Hepatocyte (in vitro differentiated cells): ENCODE measurements around the gene ACTR3. TPM values are rescaled to one million over a fixed set of nuclear protein-coding genes. Genes with fewer than 3 reads are reported as not detected.

Experiments used
- DNase-seq: peaks from one replicate; pipeline ENCODE4 v3.0.0-alpha.2; 2016; ENCODE audit warnings: low spot score
- H2AFZ ChIP-seq: fragments of 200-600 bp; sonication (generic); 2 replicates; pipeline ENCODE4 v1.6.0; 2016; ENCODE audit warnings: antibody characterized with exemption, mild to moderate bottlenecking
- H3K27ac ChIP-seq: fragments of 200-600 bp; sonication (generic); 2 replicates; pipeline ENCODE4 v1.5.1; 2016; ENCODE audit warnings: mild to moderate bottlenecking
- H3K27me3 ChIP-seq: fragments of 200-600 bp; sonication (generic); 2 replicates; pipeline ENCODE4 v1.6.1; 2016
- H3K36me3 ChIP-seq: fragments of 200-600 bp; sonication (generic); replicated peaks from 2 replicates; pipeline ENCODE4 v1.5.1; 2016; ENCODE audit warnings: low read depth; ENCODE audit not compliant: insufficient read depth
- H3K4me1 ChIP-seq: fragments of 200-600 bp; sonication (generic); 2 replicates; pipeline ENCODE4 v1.5.1; 2016; ENCODE audit warnings: mild to moderate bottlenecking, moderate library complexity; ENCODE audit not compliant: insufficient read depth
- H3K4me2 ChIP-seq: fragments of 200-600 bp; sonication (generic); 2 replicates; pipeline ENCODE4 v1.6.0; 2016
- H3K4me3 ChIP-seq: fragments of 200-600 bp; sonication (generic); 2 replicates; pipeline ENCODE4 v1.5.1; 2016; ENCODE audit warnings: mild to moderate bottlenecking
- H3K79me2 ChIP-seq: fragments of 200-600 bp; sonication (generic); 2 replicates; pipeline ENCODE4 v1.6.0; 2017; ENCODE audit warnings: mild to moderate bottlenecking
- H3K9me2 ChIP-seq: fragments of 200-600 bp; sonication (generic); replicated peaks from 2 replicates; pipeline ENCODE4 v1.6.0; 2017; ENCODE audit warnings: mild to moderate bottlenecking; ENCODE audit not compliant: insufficient read depth
- H3K9me3 ChIP-seq: fragments of 200-600 bp; sonication (generic); 2 replicates; pipeline ENCODE4 v1.5.1; 2016; ENCODE audit warnings: low read depth, mild to moderate bottlenecking
- H4K20me1 ChIP-seq: fragments of 200-600 bp; sonication (generic); 2 replicates; pipeline ENCODE4 v1.6.0; 2016; ENCODE audit warnings: mild to moderate bottlenecking; ENCODE audit not compliant: insufficient read depth, poor library complexity, severe bottlenecking
- EZH2 ChIP-seq: fragments of 200-600 bp; sonication (generic); IDR thresholded peaks from 2 replicates; pipeline ENCODE4 v1.6.1; 2016; ENCODE audit warnings: antibody characterized with exemption, mild to moderate bottlenecking, borderline replicate concordance
- EZH2phosphoT487 ChIP-seq: fragments of 200-600 bp; sonication (generic); IDR thresholded peaks from one replicate; pipeline ENCODE4 v1.6.1; 2018; ENCODE audit warnings: antibody characterized with exemption, mild to moderate bottlenecking, low read depth, moderate library complexity; ENCODE audit not compliant: unreplicated experiment, severe bottlenecking
- WGBS: methylation state at CpG from one replicate; pipeline ENCODE4 v1.1.6; 2016; ENCODE audit warnings: low lambda C conversion rate; ENCODE audit errors: missing lambda C conversion rate; 5-methylcytosine and 5-hydroxymethylcytosine counted together
- polyA plus RNA-seq: library from polyadenylated mRNA; unstranded; fragments of >200 nt; fragmentation: Nextera tagmentation; extraction: Ambion mirVana; gene quantifications from 2 replicates; pipeline ENCODE4 v1.2.1, GENCODE V29; 2016
- total RNA-seq: library from RNA; depleted of rRNA; stranded (reverse); fragments of >200 nt; gene quantifications from 2 replicates; pipeline ENCODE4 v1.2.3, GENCODE V29; 2014
- TF ChIP-seq, protein P1 (sequence below): fragments of 200-600 bp; sonication (generic); IDR thresholded peaks from 2 replicates; pipeline ENCODE4 v1.5.1; 2016; ENCODE audit warnings: antibody characterized with exemption, mild to moderate bottlenecking; ENCODE audit not compliant: poor library complexity

ACTR3 gene
- total and polyA plus RNA-seq, 2 experiments from 2014 or later, result 140 to 194 TPM

DNA sequence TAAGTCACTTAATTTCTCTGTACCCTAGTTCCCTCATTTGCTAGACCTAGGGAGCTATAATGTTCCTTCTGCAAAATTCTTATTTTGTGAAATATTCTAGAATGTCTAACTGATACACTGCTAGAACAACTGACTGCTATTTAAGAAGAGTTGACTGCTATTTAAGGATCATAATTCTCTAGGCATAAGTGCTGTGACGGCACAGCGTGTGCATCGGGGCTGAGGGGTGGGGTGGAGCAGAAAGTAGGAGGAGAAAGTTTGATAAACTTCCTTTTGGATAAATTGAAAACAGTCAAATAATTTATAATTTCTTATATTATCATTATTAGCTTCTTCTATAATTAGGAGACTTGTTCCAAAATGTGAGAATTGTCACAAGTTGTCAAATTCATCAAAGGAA, 10.4 kb upstream of the ACTR3 start:
- WGBS, result 79% methylated on average over 3 of the region's 3 CpGs

GRCh38 chr2:113886479-113887008, 3.3 kb upstream of the ACTR3 start:
- H3K4me3 ChIP-seq, result no peak overlapping the region
- TF ChIP-seq EZH2phosphoT487 (no peak), EZH2 (no peak)
- TF ChIP-seq, protein P1, sequence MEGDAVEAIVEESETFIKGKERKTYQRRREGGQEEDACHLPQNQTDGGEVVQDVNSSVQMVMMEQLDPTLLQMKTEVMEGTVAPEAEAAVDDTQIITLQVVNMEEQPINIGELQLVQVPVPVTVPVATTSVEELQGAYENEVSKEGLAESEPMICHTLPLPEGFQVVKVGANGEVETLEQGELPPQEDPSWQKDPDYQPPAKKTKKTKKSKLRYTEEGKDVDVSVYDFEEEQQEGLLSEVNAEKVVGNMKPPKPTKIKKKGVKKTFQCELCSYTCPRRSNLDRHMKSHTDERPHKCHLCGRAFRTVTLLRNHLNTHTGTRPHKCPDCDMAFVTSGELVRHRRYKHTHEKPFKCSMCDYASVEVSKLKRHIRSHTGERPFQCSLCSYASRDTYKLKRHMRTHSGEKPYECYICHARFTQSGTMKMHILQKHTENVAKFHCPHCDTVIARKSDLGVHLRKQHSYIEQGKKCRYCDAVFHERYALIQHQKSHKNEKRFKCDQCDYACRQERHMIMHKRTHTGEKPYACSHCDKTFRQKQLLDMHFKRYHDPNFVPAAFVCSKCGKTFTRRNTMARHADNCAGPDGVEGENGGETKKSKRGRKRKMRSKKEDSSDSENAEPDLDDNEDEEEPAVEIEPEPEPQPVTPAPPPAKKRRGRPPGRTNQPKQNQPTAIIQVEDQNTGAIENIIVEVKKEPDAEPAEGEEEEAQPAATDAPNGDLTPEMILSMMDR, result no peak
- no peaks in the 10 kb centered on the region for H4K20me1 ChIP-seq
- WGBS, result 80% methylated on average over 2 of the region's 2 CpGs
- no peaks in the 10 kb centered on the region for H3K9me3 ChIP-seq
- no peak for DNase-seq
- no peak overlapping the region for H3K27ac ChIP-seq
- H3K4me1 ChIP-seq, result peaks cover 18% of the 10 kb centered on the region
- no peak overlapping the region for H2AFZ ChIP-seq
- peaks cover 30% of the 10 kb centered on the region for H3K79me2 ChIP-seq
- H3K9me2 ChIP-seq, result no peaks in the 10 kb centered on the region
- H3K27me3 ChIP-seq, result no peaks in the 10 kb centered on the region
- no peak overlapping the region for H3K4me2 ChIP-seq
- no peaks in the 10 kb centered on the region for H3K36me3 ChIP-seq

More for the DNA sequence above, 10.4 kb upstream of the ACTR3 start:
- H3K4me2 ChIP-seq, result no peak overlapping the region
- H3K79me2 ChIP-seq, result no peaks in the 10 kb centered on the region
- no peaks in the 10 kb centered on the region for H3K9me2 ChIP-seq
- H4K20me1 ChIP-seq, result no peaks in the 10 kb centered on the region
- H3K27ac ChIP-seq, result peak overlapping the region; percentile 70
- no peak for DNase-seq
- TF ChIP-seq EZH2phosphoT487 (no peak), EZH2 (no peak)
- TF ChIP-seq, protein P1, result no peak
- H3K36me3 ChIP-seq, result no peaks in the 10 kb centered on the region
- no peaks in the 10 kb centered on the region for H3K9me3 ChIP-seq
- no peak overlapping the region for H3K4me3 ChIP-seq
- H3K4me1 ChIP-seq, result peaks cover 17% of the 10 kb centered on the region
- no peak overlapping the region for H2AFZ ChIP-seq
- H3K27me3 ChIP-seq, result no peaks in the 10 kb centered on the region

DNA sequence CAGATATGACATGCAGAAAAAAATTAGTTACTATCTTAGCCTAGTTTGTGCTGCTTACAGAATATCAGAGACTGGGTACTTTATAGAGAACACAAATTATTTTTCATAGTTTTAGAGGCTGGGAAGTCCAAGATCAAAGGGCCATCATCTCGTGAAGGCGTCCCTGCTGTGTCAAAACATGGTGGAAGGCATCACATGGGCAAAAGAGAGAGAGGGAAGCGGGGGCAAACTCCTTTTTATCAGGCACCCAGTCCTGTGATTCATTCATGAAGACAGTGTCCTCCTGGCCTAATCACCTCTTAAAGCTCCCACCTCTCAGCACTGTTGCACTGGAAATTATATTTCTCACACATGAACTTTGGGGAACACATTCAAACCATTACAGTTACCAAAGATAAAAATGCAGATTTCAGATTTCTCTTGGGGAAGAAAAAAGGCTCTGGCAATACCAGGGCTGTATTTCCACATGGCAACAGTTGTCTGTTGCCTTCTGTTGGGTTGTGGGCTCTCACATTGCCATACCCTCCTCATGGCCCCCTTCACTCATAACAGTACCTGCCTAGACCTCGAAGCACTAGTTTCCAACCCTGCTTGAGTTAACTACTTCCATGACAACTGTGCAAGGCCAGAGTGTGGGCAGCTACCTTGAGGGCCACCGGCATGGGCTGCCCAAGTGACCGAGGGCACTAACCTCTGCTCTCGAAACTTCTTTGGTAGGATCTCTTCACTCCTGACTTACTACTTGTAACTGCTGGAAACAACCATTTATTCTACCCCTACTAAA, 2.7 kb upstream of the ACTR3 start:
- Histone ChIP-seq H3K4me1 (peaks cover 19% of the 10 kb centered on the region), H3K36me3 (no peaks in the 10 kb centered on the region), H3K9me3 (no peaks in the 10 kb centered on the region), H3K79me2 (peaks cover 36% of the 10 kb centered on the region), H3K4me3 (no peak overlapping the region), H3K4me2 (peak overlapping the region; percentile 81), H4K20me1 (peaks cover 4% of the 10 kb centered on the region), H3K27me3 (no peaks in the 10 kb centered on the region), H2AFZ (no peak overlapping the region), H3K27ac (no peak overlapping the region), H3K9me2 (no peaks in the 10 kb centered on the region)
- no peak for TF ChIP-seq EZH2phosphoT487
- 92% methylated on average over 7 of the region's 7 CpGs for WGBS
- no peak for DNase-seq
